Measurements from ENCODE around the gene LGALS16. TPM values are rescaled to one million over a fixed set of nuclear protein-coding genes. Genes with fewer than 3 reads are reported as not detected.

Gene LGALS16
- total and polyA plus RNA-seq, 10 of the 15 experiments (the other 5 are each of a cell fraction or from before 2014, with no cell fraction given): not detected

DNA sequence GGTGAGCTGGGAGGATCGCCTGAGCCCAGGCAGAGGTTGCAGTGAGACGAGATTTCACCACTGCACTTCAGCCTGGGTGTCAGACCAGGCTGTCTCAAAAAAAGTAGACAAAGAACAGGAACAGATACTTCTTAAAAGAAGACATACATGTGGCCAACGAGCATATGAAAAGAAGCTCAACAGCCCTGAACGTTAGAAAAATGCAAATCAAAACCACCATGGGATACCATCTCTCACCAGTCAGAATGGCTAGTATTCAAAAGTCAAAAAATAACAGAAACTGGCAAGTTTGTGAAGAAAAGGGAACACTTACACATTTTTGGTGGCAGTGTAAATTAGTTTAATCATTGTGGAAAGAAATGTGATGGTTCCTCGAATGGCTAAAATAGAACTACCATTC, 45.6 kb downstream of the LGALS16 start:
- Histone ChIP-seq H3K27me3 (replicated peaks in 1 of 2; ENCODE audit: control insufficient read depth in 2 of 2, insufficient read depth in 2 of 2, low read length in 1 of 2) (no peaks in the 10 kb centered on the region), H3K27ac (ENCODE audit: control insufficient read depth, insufficient read depth) (peak overlapping the region; percentile 91), H3K4me3 (peak overlapping the region; percentile 8; the same call in 1 of the 2 replicates), H3K4me2 (ENCODE audit: control insufficient read depth, insufficient read depth) (peak overlapping the region; percentile 53; the same call in 1 of the 2 replicates), H3K9me3 (replicated peaks; ENCODE audit: control insufficient read depth, insufficient read depth, low read length) (no peaks in the 10 kb centered on the region; the same call in 2 of the 3 replicates), H3K36me3 (ENCODE audit: control insufficient read depth in 2 of 2, insufficient read depth in 2 of 2, low read length in 1 of 2) (0 out of 4 replicates have a peak, but pooled peaks cover 0 to 3% of the 10 kb centered on the region in 2 experiments), H4K20me1 (ENCODE audit: control insufficient read depth, insufficient read depth) (no peaks in the 10 kb centered on the region), H2AFZ (ENCODE audit: control insufficient read depth, low read depth, low read length) (no peak overlapping the region; the same call in 1 of the 2 replicates), H3K9ac (ENCODE audit: control insufficient read depth, insufficient read depth, low read length) (peak overlapping the region; percentile 65; the same call in 1 of the 2 replicates), H3K4me1 (ENCODE audit: control insufficient read depth, insufficient read depth, low read length) (peaks cover 77% of the 10 kb centered on the region), H3K79me2 (ENCODE audit: control insufficient read depth, insufficient read depth, low read length) (no peaks in the 10 kb centered on the region; the same call in 1 of the 2 replicates)
- CTCF ChIA-PET: interaction anchor here (0.6 to 9.3 kb wide), 10 partner anchors 20 to 167 kb away, joined by 3 to 103 read pairs (median 4); no protein-coding TSS in a partner anchor
- BruUV-seq (replicated peaks): no TSS peak
- intact Hi-C loops (cut with micrococcal nuclease; ENCODE audit: unreplicated experiment): loop anchor here (2.0 kb wide), 1 partner anchor 22 kb away; no protein-coding TSS in a partner anchor
- WGBS (ENCODE audit: insufficient coverage, insufficient replicate concordance, low lambda C conversion rate, missing lambda C conversion rate): 1% methylated on average over 5 of the region's 5 CpGs
- peak; percentile 77 for ATAC-seq
- SMC1A ChIA-PET (ENCODE audit: uncharacterized antibody, unreplicated experiment): interaction anchor here (0.9 to 8.1 kb wide), 15 partner anchors 9 to 144 kb away, joined by 3 to 113 read pairs (median 6); partner anchors contain the start of gene FBL
- RAD21 ChIA-PET (ENCODE audit: unreplicated experiment): interaction anchor here (0.8 to 4.9 kb wide), 14 partner anchors 8 to 269 kb away, joined by 3 to 78 read pairs (median 4); partner anchors contain the start of genes DYRK1B and FBL
- peak; percentile 77 for DNase-seq (ENCODE audit: low read depth, low spot score)
- POLR2A ChIA-PET: interaction anchor here (1.0 to 3.0 kb wide), 6 partner anchors 19 to 143 kb away, joined by 3 to 16 read pairs (median 6); no protein-coding TSS in a partner anchor
- in situ Hi-C loops (cut with MboI): no loop called here
- FAIRE-seq: peak; percentile 75
- TF ChIP-seq ETV6 (conservative IDR thresholded peaks at IDR 0.05 in 1 of 2, IDR thresholded peaks at IDR 0.05 in 1 of 2; ENCODE audit: borderline replicate concordance in 1 of 2, low read depth in 1 of 2) (no peak), ATF7 (IDR thresholded peaks at IDR 0.05; ENCODE audit: low read depth) (peak; percentile 56; the same call in 1 of the 2 replicates), YBX1 (IDR thresholded peaks at IDR 0.05) (no peak), IKZF2 (IDR thresholded peaks at IDR 0.05) (peak; percentile 56 to 65; a peak in 2 of 4 replicates), CHD2 (IDR thresholded peaks at IDR 0.05; ENCODE audit: borderline replicate concordance, low read depth, low read length) (peak; percentile 26; the same call in 1 of the 2 replicates), BHLHE40 (IDR thresholded peaks at IDR 0.05; ENCODE audit: borderline replicate concordance in 1 of 2, low read depth in 2 of 2, low read length in 1 of 2) (peak; percentile 20 to 39; a peak in 1 of 4 replicates), HDAC6 (IDR thresholded peaks at IDR 0.05; ENCODE audit: unreplicated experiment) (no peak), CHD4 (IDR thresholded peaks at IDR 0.05) (peak; percentile 91; the same call in 1 of the 2 replicates), IKZF1 (conservative IDR thresholded peaks at IDR 0.05) (peak; percentile 42; the same call in 1 of the 2 replicates), RUNX3 (IDR thresholded peaks at IDR 0.05; ENCODE audit: low read length) (peak; percentile 85), MEF2A (IDR thresholded peaks at IDR 0.05; ENCODE audit: insufficient read depth, low read depth, low read length) (peak; percentile 44; the same call in 1 of the 2 replicates), POLR2AphosphoS5 (IDR thresholded peaks at IDR 0.05; ENCODE audit: low read length) (peak; percentile 50; the same call in 1 of the 2 replicates), ZSCAN29 (IDR thresholded peaks at IDR 0.05) (no peak), SMC3 (IDR thresholded peaks at IDR 0.05; ENCODE audit: borderline replicate concordance, low read length) (peak; percentile 13; the same call in 1 of the 2 replicates), NFIC (IDR thresholded peaks at IDR 0.05; ENCODE audit: low read depth, low read length) (peak; percentile 64), JUNB (IDR thresholded peaks at IDR 0.05) (no peak), MYB (IDR thresholded peaks at IDR 0.05; ENCODE audit: borderline replicate concordance, low read depth, low read length) (peak; percentile 89), MXI1 (IDR thresholded peaks at IDR 0.05; ENCODE audit: low read depth, low read length) (peak; percentile 26; the same call in 1 of the 2 replicates), FOXM1 (IDR thresholded peaks at IDR 0.05; ENCODE audit: low read depth, low read length) (peak; percentile 77), MEF2B (IDR thresholded peaks at IDR 0.05; ENCODE audit: partially characterized antibody, poor library complexity, severe bottlenecking) (peak; percentile 59), CBX5 (IDR thresholded peaks at IDR 0.05; ENCODE audit: low read depth) (peak; percentile 30; the same call in 1 of the 2 replicates)
- TF ChIP-seq, protein P1, sequence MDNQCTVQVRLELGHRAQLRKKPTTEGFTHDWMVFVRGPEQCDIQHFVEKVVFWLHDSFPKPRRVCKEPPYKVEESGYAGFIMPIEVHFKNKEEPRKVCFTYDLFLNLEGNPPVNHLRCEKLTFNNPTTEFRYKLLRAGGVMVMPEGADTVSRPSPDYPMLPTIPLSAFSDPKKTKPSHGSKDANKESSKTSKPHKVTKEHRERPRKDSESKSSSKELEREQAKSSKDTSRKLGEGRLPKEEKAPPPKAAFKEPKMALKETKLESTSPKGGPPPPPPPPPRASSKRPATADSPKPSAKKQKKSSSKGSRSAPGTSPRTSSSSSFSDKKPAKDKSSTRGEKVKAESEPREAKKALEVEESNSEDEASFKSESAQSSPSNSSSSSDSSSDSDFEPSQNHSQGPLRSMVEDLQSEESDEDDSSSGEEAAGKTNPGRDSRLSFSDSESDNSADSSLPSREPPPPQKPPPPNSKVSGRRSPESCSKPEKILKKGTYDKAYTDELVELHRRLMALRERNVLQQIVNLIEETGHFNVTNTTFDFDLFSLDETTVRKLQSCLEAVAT (IDR thresholded peaks at IDR 0.05): peak; percentile 68
- TF ChIP-seq, protein P2, sequence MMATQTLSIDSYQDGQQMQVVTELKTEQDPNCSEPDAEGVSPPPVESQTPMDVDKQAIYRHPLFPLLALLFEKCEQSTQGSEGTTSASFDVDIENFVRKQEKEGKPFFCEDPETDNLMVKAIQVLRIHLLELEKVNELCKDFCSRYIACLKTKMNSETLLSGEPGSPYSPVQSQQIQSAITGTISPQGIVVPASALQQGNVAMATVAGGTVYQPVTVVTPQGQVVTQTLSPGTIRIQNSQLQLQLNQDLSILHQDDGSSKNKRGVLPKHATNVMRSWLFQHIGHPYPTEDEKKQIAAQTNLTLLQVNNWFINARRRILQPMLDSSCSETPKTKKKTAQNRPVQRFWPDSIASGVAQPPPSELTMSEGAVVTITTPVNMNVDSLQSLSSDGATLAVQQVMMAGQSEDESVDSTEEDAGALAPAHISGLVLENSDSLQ (IDR thresholded peaks at IDR 0.05): peak; percentile 21; the same call in 1 of the 2 replicates

Data from GM12878 (cell line).